Activated T-helper 17 cell treated with anti-CD3 and anti-CD28 coated beads, Interleukin-2, amount 50 U/mL, for 72 hours (primary cell): ENCODE data around the gene ATXN7L3B. TPM values are rescaled to one million over a fixed set of nuclear protein-coding genes. Genes with fewer than 3 reads are reported as not detected.
"Not testable (repeated sequence)": the region's sequence is repeated elsewhere in the genome, so short reads cannot be mapped to it uniquely, and the experiment has no call there.

Experiments
- ATAC-seq: fragments of 150-1000 bp; cut with Tn5 transposase; replicated peaks from 2 replicates; pipeline ENCODE4 v1.10.0; 2021; ENCODE audit warnings: mild to moderate bottlenecking, moderate library complexity
- H3K27ac Mint-ChIP-seq: one replicate; pipeline ENCODE4 v1.8.0; 2022; ENCODE audit warnings: mixed read lengths
- H3K27me3 Mint-ChIP-seq: one replicate; pipeline ENCODE4 v1.8.0; 2022; ENCODE audit warnings: mixed read lengths
- H3K36me3 Mint-ChIP-seq: one replicate; pipeline ENCODE4 v1.8.0; 2022; ENCODE audit warnings: low read depth, mild to moderate bottlenecking, mixed read lengths
- H3K4me1 Mint-ChIP-seq: one replicate; pipeline ENCODE4 v1.8.0; 2022; ENCODE audit warnings: mixed read lengths
- H3K4me3 Mint-ChIP-seq: one replicate; pipeline ENCODE4 v1.8.0; 2022; ENCODE audit warnings: mild to moderate bottlenecking, mixed read lengths
- H3K9me3 Mint-ChIP-seq: one replicate; pipeline ENCODE4 v1.8.0; 2022; ENCODE audit warnings: mixed read lengths
- total RNA-seq, 2 donors: library from RNA; stranded (reverse); gene quantifications; one replicate each; pipeline ENCODE4 v1.2.3, GENCODE V29; 2022

The ATXN7L3B gene
- total RNA-seq = 10 to 100 TPM; 16.3 to 21.9 TPM

GRCh38 chr12:74537707-74538385, at the start of gene ATXN7L3B:
Gene ATXN7L3B, plus strand, starts transcription at chr12:74537835. Its CDS starts 278 bp downstream, at chr12:74538113.
- peak within 1 kb of the TSS; percentile 98 for H3K4me3 Mint-ChIP-seq
- H3K27me3 Mint-ChIP-seq = no peaks in the 10 kb centered on the region
- H3K36me3 Mint-ChIP-seq = peaks cover 59% of the 10 kb centered on the region
- ATAC-seq = peak; percentile 99
- peaks cover 35% of the 10 kb centered on the region for H3K4me1 Mint-ChIP-seq
- H3K9me3 Mint-ChIP-seq = no peaks in the 10 kb centered on the region
- peak within 1 kb of the TSS; percentile 100 for H3K27ac Mint-ChIP-seq

GRCh38 chr12:74488134-74488533, 49.5 kb upstream of the ATXN7L3B start:
- H3K27ac Mint-ChIP-seq = no peak overlapping the region
- no peak overlapping the region for H3K4me3 Mint-ChIP-seq
- H3K27me3 Mint-ChIP-seq = no peaks in the 10 kb centered on the region
- H3K4me1 Mint-ChIP-seq = peaks cover 5% of the 10 kb centered on the region
- no peaks in the 10 kb centered on the region for H3K36me3 Mint-ChIP-seq
- ATAC-seq = no peak
- no peaks in the 10 kb centered on the region for H3K9me3 Mint-ChIP-seq

- no peak for ATAC-seq
- Mint-ChIP-seq H3K4me1 (peaks cover 5% of the 10 kb centered on the region), H3K27ac (no peak overlapping the region), H3K9me3 (no peaks in the 10 kb centered on the region), H3K4me3 (no peak overlapping the region), H3K27me3 (no peaks in the 10 kb centered on the region), H3K36me3 (no peaks in the 10 kb centered on the region)
These were observed 48.1 kb upstream of the ATXN7L3B start for GRCh38 chr12:74489543-74489942.

- Mint-ChIP-seq H3K4me3 (peak overlapping the region; percentile 76), H3K4me1 (peaks cover 5% of the 10 kb centered on the region), H3K9me3 (no peaks in the 10 kb centered on the region), H3K27ac (no peak overlapping the region), H3K36me3 (no peaks in the 10 kb centered on the region), H3K27me3 (no peaks in the 10 kb centered on the region)
- peak; percentile 67 for ATAC-seq
These were observed 47.1 kb upstream of the ATXN7L3B start for GRCh38 chr12:74490390-74491064.

GRCh38 chr12:74491374-74491773, 46.3 kb upstream of the ATXN7L3B start:
- no peaks in the 10 kb centered on the region for H3K27me3 Mint-ChIP-seq
- no peaks in the 10 kb centered on the region for H3K36me3 Mint-ChIP-seq

GRCh38 chr12:74499192-74499591, 38.4 kb upstream of the ATXN7L3B start:
- no peaks in the 10 kb centered on the region for H3K27me3 Mint-ChIP-seq
- H3K4me1 Mint-ChIP-seq = no peaks in the 10 kb centered on the region
- no peaks in the 10 kb centered on the region for H3K9me3 Mint-ChIP-seq
- H3K27ac Mint-ChIP-seq = no peak overlapping the region
- H3K4me3 Mint-ChIP-seq = no peak overlapping the region
- H3K36me3 Mint-ChIP-seq = no peaks in the 10 kb centered on the region
- ATAC-seq = no peak

More at GRCh38 chr12:74491374-74491773, 46.3 kb upstream of the ATXN7L3B start:
- Mint-ChIP-seq H3K4me1 (peaks cover 5% of the 10 kb centered on the region), H3K27ac (no peak overlapping the region), H3K9me3 (no peaks in the 10 kb centered on the region), H3K4me3 (peak overlapping the region; percentile 76)
- no peak for ATAC-seq

GRCh38 chr12:74508873-74509657, 28.6 kb upstream of the ATXN7L3B start:
- H3K4me1 Mint-ChIP-seq, ATAC-seq, H3K27ac Mint-ChIP-seq, H3K4me3 Mint-ChIP-seq, H3K36me3 Mint-ChIP-seq, H3K9me3 Mint-ChIP-seq: not testable (repeated sequence)
- peaks cover 14% of the 10 kb centered on the region for H3K27me3 Mint-ChIP-seq

GRCh38 chr12:74509886-74510285, 27.7 kb upstream of the ATXN7L3B start:
- H3K27me3 Mint-ChIP-seq = peaks cover 14% of the 10 kb centered on the region
- H3K4me1 Mint-ChIP-seq = no peaks in the 10 kb centered on the region
- ATAC-seq = no peak
- peaks cover 3% of the 10 kb centered on the region for H3K9me3 Mint-ChIP-seq
- no peak overlapping the region for H3K27ac Mint-ChIP-seq
- H3K36me3 Mint-ChIP-seq = no peaks in the 10 kb centered on the region
- H3K4me3 Mint-ChIP-seq = no peak overlapping the region

- Mint-ChIP-seq H3K9me3 (no peaks in the 10 kb centered on the region), H3K27me3 (peaks cover 11% of the 10 kb centered on the region), H3K27ac (no peak overlapping the region), H3K36me3 (no peaks in the 10 kb centered on the region), H3K4me1 (no peaks in the 10 kb centered on the region), H3K4me3 (no peak overlapping the region)
- ATAC-seq = no peak
These were observed 23.4 kb upstream of the ATXN7L3B start for GRCh38 chr12:74514098-74514872.

GRCh38 chr12:74515849-74516248, 21.8 kb upstream of the ATXN7L3B start:
- no peaks in the 10 kb centered on the region for H3K36me3 Mint-ChIP-seq
- H3K27me3 Mint-ChIP-seq = peaks cover 3% of the 10 kb centered on the region
- H3K9me3 Mint-ChIP-seq = no peaks in the 10 kb centered on the region
- no peak for ATAC-seq
- no peak overlapping the region for H3K4me3 Mint-ChIP-seq
- H3K27ac Mint-ChIP-seq = no peak overlapping the region
- H3K4me1 Mint-ChIP-seq = no peaks in the 10 kb centered on the region

GRCh38 chr12:74526535-74526934, 11.1 kb upstream of the ATXN7L3B start:
- Mint-ChIP-seq H3K27ac (no peak overlapping the region), H3K9me3 (no peaks in the 10 kb centered on the region), H3K4me3 (no peak overlapping the region), H3K4me1 (no peaks in the 10 kb centered on the region), H3K27me3 (peaks cover 3% of the 10 kb centered on the region), H3K36me3 (no peaks in the 10 kb centered on the region)
- no peak for ATAC-seq

- Mint-ChIP-seq H3K4me1 (no peaks in the 10 kb centered on the region), H3K4me3 (no peak overlapping the region), H3K9me3 (no peaks in the 10 kb centered on the region), H3K36me3 (no peaks in the 10 kb centered on the region), H3K27me3 (peaks cover 3% of the 10 kb centered on the region), H3K27ac (no peak overlapping the region)
- no peak for ATAC-seq
These were observed 10.1 kb upstream of the ATXN7L3B start for GRCh38 chr12:74527491-74527890.

- H3K36me3 Mint-ChIP-seq = no peaks in the 10 kb centered on the region
- no peaks in the 10 kb centered on the region for H3K27me3 Mint-ChIP-seq
- H3K4me1 Mint-ChIP-seq = no peaks in the 10 kb centered on the region
- no peak for ATAC-seq
- no peak overlapping the region for H3K4me3 Mint-ChIP-seq
- H3K27ac Mint-ChIP-seq = no peak overlapping the region
- H3K9me3 Mint-ChIP-seq = no peaks in the 10 kb centered on the region
These were observed 7.0 kb upstream of the ATXN7L3B start for GRCh38 chr12:74530676-74531075.

- Mint-ChIP-seq H3K27ac (no peak overlapping the region), H3K9me3 (no peaks in the 10 kb centered on the region), H3K36me3 (peaks cover 36% of the 10 kb centered on the region), H3K4me1 (peaks cover 25% of the 10 kb centered on the region), H3K27me3 (no peaks in the 10 kb centered on the region), H3K4me3 (peak overlapping the region; percentile 32)
- no peak for ATAC-seq
These were observed 2.1 kb upstream of the ATXN7L3B start for GRCh38 chr12:74535536-74535935.
